ENCODE data around the gene PPP1CA.

Gene PPP1CA

DNA sequence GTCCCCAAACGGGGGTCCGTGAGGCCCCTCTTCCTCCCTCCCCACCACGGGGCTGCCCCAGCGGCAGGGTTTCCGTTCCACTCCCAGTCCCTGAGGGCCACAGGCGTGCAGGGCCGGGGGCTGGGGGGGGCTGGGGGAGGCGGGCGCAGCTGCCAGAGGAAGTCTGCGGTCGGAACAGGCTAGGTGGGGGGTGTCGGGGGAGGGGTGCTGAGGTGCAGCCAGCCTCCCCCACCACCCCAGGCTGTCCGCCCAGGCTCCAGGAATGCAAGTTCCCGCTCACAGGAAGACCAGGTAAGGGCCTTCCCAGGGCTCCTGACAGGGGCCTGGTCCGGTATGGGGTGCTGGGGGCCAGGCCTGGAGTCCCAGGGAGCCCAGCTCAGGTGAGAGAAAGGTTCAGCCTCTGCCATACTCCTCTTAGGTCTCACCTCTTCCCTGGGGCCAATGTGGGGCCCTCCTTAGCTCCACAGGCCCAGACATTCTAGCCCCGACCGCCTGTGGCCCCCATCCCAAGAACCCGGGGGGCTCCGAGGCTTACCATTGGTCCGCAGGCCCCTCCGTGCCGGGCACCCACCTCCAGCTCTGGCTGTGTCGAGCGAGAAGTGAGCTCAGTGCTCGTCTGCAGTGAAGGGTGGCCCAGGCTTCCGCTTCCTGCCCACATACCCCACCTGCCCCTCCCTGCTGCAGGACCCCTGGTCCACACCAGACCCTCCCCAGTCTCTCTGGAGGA lies 35.6 kb upstream of the PPP1CA start, which contains the start of gene PTPRCAP:
TSS of gene PTPRCAP (minus strand) at position 601 of the 727 bp plus-strand sequence. CDS start at position 538, 63 bp downstream.
- TF ChIP-seq, protein P1, sequence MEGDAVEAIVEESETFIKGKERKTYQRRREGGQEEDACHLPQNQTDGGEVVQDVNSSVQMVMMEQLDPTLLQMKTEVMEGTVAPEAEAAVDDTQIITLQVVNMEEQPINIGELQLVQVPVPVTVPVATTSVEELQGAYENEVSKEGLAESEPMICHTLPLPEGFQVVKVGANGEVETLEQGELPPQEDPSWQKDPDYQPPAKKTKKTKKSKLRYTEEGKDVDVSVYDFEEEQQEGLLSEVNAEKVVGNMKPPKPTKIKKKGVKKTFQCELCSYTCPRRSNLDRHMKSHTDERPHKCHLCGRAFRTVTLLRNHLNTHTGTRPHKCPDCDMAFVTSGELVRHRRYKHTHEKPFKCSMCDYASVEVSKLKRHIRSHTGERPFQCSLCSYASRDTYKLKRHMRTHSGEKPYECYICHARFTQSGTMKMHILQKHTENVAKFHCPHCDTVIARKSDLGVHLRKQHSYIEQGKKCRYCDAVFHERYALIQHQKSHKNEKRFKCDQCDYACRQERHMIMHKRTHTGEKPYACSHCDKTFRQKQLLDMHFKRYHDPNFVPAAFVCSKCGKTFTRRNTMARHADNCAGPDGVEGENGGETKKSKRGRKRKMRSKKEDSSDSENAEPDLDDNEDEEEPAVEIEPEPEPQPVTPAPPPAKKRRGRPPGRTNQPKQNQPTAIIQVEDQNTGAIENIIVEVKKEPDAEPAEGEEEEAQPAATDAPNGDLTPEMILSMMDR (IDR thresholded peaks at IDR 0.05; ENCODE audit: poor library complexity, severe bottlenecking) = no peak
- H3K4me3 ChIP-seq (ENCODE audit: severe bottlenecking) = no peak within 1 kb of the TSS

DNA sequence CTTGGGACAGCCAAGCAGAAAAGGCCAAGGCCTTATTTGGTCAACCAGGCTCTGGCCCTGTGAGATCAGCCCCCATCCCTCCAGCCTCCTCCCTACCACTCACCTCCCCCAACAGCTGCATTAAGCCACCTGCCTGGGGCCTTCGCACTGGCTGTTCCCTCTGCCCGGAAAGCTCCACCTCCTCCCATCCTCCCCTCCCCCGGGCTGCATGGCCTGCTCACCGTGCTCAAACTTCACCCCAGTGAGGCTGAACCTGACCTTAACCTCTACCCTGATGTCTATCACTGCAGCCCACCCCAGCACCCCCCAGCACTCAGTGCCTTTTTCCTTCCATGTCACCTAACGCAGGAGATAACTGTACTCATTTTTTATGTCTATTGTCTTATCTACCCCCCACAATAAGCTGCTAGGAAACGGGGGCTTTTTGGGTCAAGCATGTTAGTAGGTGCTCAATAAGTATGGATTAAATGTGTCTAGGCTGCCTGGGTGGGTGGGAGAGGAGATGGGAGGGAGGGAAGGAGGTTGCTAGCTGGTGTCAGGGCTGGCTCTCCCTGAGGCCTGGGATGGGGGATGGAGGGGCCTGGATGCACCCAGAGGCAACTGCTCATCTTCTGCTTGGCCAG lies 34.9 kb upstream of the PPP1CA start:
- DNase-seq (ENCODE audit: low spot score) = no peak
- ATAC-seq (ENCODE audit: low read depth) = peak; percentile 10; the same call in 1 of the 3 replicates

More for the DNA sequence above, 35.6 kb upstream of the PPP1CA start, which contains the start of gene PTPRCAP:
- H3K27ac ChIP-seq (ENCODE audit: poor library complexity, severe bottlenecking) = no peak within 1 kb of the TSS
- H3K4me1 ChIP-seq (ENCODE audit: insufficient read depth, poor library complexity, severe bottlenecking) = no peaks in the 10 kb centered on the region
- DNase-seq (ENCODE audit: low spot score) = no peak
- H3K36me3 ChIP-seq (ENCODE audit: low read depth) = peaks cover 39% of the 10 kb centered on the region
- no peak for ATAC-seq (ENCODE audit: low read depth)
- H3K9me3 ChIP-seq (ENCODE audit: severe bottlenecking) = no peaks in the 10 kb centered on the region
- H3K27me3 ChIP-seq (ENCODE audit: insufficient read depth, poor library complexity, severe bottlenecking) = no peaks in the 10 kb centered on the region

DNA sequence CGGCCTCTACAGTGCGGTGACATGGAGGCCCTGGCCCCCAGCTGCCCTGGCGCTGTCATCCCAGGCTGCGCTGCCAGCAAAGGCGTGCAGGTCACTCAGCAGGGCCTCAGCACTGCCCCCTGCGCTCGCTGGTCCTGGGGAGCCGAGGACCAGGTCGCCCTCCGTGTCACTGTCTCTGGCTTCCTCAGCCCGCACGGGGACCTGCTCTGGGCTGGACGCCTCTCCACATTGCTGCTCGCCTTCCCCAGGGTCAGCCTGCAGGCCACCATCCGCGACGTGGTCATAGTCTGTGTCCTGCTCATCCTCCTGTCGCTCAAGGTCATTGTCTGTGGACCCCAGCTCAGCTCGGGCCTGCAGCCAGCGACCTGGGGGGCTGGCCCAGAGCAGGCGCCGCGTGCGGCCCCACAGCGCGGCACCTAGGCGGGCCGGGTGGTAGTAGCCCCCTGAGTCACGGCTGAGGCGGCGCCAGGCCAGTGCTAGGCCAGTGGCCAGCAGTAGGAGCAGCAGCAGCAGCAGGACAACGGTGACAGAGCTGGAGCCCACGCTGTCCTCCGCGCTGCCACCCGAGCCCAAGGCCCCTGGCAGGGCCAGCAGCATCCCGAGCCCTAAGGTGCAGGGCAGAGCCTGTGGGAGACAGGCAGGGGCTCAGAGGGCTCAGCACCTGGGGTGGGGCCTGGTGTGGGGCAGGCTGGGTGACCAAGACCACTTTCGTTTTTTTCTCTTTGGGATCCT lies 34.2 kb upstream of the PPP1CA start:
- Histone ChIP-seq H3K36me3 (ENCODE audit: low read depth) (peaks cover 42% of the 10 kb centered on the region), H3K4me1 (ENCODE audit: insufficient read depth, poor library complexity, severe bottlenecking) (no peaks in the 10 kb centered on the region), H3K4me3 (ENCODE audit: severe bottlenecking) (no peak overlapping the region), H3K9me3 (ENCODE audit: severe bottlenecking) (no peaks in the 10 kb centered on the region), H3K27ac (ENCODE audit: poor library complexity, severe bottlenecking) (no peak overlapping the region), H3K27me3 (ENCODE audit: insufficient read depth, poor library complexity, severe bottlenecking) (no peaks in the 10 kb centered on the region)
- TF ChIP-seq, protein P1 (IDR thresholded peaks at IDR 0.05; ENCODE audit: poor library complexity, severe bottlenecking) = no peak
- no peak for DNase-seq (ENCODE audit: low spot score)
- ATAC-seq (ENCODE audit: low read depth) = 0 out of 3 replicates have a peak, but pooled peaks have one; percentile 2

More for the DNA sequence above, 34.9 kb upstream of the PPP1CA start:
- no peak overlapping the region for H3K4me3 ChIP-seq (ENCODE audit: severe bottlenecking)
- H3K27me3 ChIP-seq (ENCODE audit: insufficient read depth, poor library complexity, severe bottlenecking) = no peaks in the 10 kb centered on the region
- peaks cover 40% of the 10 kb centered on the region for H3K36me3 ChIP-seq (ENCODE audit: low read depth)
- H3K4me1 ChIP-seq (ENCODE audit: insufficient read depth, poor library complexity, severe bottlenecking) = no peaks in the 10 kb centered on the region
- no peak overlapping the region for H3K27ac ChIP-seq (ENCODE audit: poor library complexity, severe bottlenecking)
- no peaks in the 10 kb centered on the region for H3K9me3 ChIP-seq (ENCODE audit: severe bottlenecking)
- TF ChIP-seq, protein P1 (IDR thresholded peaks at IDR 0.05; ENCODE audit: poor library complexity, severe bottlenecking) = no peak

DNA sequence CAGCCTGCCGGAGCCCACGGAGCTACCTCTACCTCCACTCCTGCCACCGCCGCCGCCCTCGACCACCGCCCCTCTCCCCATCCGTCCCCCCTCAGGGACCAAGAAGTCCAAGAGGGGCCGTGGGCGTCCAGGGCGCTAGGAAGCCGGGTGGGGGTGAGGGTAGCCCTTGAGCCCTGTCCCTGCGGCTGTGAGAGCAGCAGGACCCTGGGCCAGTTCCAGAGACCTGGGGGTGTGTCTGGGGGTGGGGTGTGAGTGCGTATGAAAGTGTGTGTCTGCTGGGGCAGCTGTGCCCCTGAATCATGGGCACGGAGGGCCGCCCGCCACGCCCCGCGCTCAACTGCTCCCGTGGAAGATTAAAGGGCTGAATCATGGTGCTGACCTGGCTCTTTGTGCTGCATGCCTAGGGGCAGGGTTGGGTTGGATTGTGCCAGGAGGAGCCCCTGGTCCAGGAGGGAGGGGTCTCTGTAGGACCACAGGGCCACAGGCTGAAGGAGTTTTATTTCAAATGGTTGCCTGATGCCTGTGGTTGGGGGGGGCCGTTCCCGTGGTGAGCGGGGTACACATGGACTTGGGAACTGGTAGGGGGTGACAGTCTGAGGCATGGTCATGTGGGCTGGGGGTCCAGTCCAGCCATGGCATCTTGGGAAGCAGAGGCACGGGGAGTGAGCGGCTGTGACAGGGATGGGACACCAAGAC lies 33.5 kb upstream of the PPP1CA start:
- DNase-seq (ENCODE audit: low spot score) (no peak), ATAC-seq (ENCODE audit: low read depth) (peak; percentile 26; the same call in 1 of the 3 replicates)
- peaks cover 49% of the 10 kb centered on the region for H3K36me3 ChIP-seq (ENCODE audit: low read depth)
- TF ChIP-seq, protein P1 (IDR thresholded peaks at IDR 0.05; ENCODE audit: poor library complexity, severe bottlenecking) = no peak
- no peaks in the 10 kb centered on the region for H3K9me3 ChIP-seq (ENCODE audit: severe bottlenecking)
- H3K27ac ChIP-seq (ENCODE audit: poor library complexity, severe bottlenecking) = no peak overlapping the region
- H3K4me3 ChIP-seq (ENCODE audit: severe bottlenecking) = no peak overlapping the region
- no peaks in the 10 kb centered on the region for H3K27me3 ChIP-seq (ENCODE audit: insufficient read depth, poor library complexity, severe bottlenecking)
- no peaks in the 10 kb centered on the region for H3K4me1 ChIP-seq (ENCODE audit: insufficient read depth, poor library complexity, severe bottlenecking)

All from RWPE2 (cell line).